Activated CD4-positive, alpha-beta T cell treated with anti-CD3 and anti-CD28 coated beads, Interleukin-2, amount 50 U/mL, for 24 hours (primary cell): ENCODE data around the gene DENND6A.
"Not testable (repeated sequence)": the region's sequence is repeated elsewhere in the genome, so short reads cannot be mapped to it uniquely, and the experiment has no call there.

Experiments used
- DNase-seq, 2 donors: peaks; one replicate each; pipeline ENCODE4 v3.0.0-alpha.2; 2020; ENCODE audit warnings: low read depth in 1 of 2, low spot score in 1 of 2

The DENND6A gene, protein sequence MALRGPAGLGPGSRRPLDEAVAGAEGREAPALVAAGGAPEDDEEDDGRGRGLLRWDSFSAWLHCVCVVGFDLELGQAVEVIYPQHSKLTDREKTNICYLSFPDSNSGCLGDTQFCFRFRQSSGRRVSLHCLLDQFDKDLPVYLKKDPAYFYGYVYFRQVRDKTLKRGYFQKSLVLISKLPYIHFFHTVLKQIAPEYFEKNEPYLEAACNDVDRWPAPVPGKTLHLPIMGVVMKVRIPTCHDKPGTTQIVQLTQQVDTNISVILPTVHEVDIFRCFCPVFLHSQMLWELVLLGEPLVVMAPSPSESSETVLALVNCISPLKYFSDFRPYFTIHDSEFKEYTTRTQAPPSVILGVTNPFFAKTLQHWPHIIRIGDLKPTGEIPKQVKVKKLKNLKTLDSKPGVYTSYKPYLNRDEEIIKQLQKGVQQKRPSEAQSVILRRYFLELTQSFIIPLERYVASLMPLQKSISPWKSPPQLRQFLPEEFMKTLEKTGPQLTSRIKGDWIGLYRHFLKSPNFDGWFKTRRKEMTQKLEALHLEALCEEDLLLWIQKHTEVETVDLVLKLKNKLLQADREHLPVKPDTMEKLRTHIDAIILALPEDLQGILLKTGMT

DNA sequence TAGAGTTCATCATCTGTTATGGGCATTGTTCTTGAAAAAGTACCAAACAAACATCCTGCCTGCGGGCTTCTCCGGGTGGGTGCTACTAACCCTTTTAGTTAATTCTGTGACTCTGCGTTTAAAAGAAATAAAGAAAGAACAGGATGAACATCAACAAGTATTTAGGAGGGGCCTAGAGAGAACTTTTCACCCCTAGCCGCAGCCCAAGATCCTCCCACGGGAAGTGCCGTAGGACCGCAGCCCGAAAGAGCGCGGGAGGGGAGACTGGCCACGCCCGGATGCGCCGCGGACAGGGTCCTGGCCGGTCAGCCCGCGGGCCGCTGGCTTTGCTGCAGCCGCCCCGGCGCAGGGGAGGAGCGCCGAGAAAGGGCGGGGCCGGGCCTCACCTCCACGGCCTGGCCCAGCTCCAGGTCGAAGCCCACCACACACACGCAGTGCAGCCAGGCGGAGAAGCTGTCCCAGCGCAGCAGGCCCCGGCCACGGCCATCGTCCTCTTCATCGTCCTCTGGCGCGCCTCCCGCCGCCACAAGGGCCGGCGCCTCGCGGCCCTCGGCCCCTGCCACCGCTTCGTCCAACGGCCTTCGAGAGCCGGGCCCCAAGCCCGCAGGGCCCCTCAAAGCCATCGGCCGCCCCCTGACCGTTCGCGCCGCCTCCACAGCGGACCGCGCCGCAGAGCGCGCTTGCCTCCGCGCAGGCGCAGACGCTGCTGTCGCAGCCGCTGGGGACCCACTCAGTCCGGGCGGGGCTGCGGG lies at the start of gene DENND6A:
DENND6A (minus strand) TSS at position 682 of the 752 bp plus-strand sequence; CDS start at position 623, 59 bp downstream.
- peak; percentile 88 to 93 for DNase-seq

- DNase-seq, result no peak
Observed at GRCh38 chr3:57740027-57740426, 47.1 kb upstream of the DENND6A start.

GRCh38 chr3:57738391-57738790 lies 45.5 kb upstream of the DENND6A start:
- DNase-seq, result no peak

GRCh38 chr3:57737840-57738239 lies 45.0 kb upstream of the DENND6A start:
- no peak for DNase-seq

- DNase-seq, result no peak
Observed at GRCh38 chr3:57735405-57735804, 42.5 kb upstream of the DENND6A start.

DNA sequence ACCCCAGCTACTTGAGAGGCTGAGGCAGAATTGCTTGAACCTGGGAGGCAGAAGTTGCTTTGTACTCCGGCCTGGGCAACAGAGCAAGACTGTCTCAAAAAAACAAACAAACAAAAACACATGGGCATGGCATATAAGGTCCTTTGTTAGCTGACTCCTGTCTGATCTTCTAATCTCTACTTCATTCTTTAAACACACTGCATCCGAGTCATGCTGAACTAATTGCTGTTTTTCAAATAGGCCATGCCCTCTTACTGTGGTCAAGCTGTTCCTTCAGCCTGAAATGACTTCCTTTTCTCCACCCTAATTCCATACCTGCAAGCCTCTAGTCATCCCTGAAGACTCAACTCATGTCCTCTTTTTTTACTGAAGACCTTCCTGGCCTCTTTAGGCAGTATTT lies 40.9 kb upstream of the DENND6A start:
- DNase-seq, result no peak

DNA sequence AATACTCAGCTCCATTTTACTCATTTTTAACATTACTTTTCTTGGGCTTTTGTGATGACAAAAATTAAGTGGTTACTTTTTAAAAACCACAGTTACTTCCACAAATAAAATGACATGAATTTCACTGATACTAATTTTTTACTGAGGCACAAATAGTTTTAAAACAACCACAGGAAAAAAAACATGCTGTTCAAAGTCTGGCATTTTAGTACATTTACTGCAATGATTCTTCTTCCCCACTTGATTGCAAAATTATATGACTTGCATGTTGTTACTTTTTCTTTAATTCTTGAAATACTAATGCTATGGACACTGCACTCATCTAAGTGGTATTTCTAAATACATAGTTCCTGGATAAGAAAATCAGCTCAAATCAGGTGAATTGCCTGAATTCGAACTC lies 38.4 kb upstream of the DENND6A start:
- no peak for DNase-seq

GRCh38 chr3:57730682-57731081 lies 37.8 kb upstream of the DENND6A start:
- no peak for DNase-seq

DNA sequence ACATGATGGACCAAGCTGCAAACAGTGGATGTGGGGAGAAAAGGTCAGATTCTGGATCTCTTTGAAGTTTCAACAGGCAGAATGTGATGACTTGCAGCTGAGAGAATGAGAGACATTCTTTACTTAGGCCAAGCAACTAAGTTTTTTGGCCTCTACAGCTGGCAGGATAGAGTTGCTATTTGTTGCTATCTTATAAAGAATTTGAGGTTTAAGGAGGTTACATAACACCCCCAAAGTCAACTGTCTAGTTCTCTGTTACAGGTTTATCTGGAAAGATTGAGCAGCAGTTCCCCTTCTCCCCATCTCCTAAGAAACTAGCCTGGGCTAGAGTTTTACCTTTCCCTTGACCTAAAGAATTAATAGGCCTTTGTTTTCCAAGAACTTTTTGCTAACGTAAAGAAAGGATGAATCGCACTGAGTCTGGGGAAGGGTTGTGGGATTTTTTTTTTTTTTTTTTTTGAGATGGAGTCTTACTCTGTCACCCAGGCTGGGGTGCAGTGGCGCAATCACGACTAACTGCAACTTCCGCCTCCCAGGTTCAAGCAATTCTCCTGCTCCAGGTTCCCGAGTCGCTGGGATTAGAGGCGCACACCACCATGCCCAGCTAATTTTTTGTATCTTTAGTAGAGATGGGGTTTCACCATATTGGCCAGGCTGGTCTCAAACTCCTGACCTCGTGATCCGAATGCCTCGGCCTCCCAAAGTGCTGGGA lies 36.6 kb upstream of the DENND6A start:
- no peak for DNase-seq

DNA sequence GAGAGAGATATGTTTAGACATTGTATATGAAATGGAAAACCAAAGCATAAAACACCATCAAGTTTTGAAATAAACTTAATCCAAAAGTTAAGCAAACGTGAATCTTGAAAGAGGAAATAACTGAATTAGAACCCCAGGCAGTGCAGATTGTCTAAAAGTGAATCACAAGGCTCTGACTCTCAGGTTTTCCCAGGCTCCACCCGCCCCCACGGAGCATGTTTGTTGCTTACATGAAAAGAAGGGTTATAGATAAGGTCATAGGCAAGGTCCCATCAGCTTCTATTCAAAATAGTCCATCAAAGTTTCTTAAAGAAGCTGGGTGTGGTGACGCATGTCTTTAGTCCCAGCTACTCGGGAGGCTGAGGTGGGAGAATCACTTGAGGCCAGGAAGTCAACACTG lies 34.2 kb upstream of the DENND6A start:
- no peak for DNase-seq

DNA sequence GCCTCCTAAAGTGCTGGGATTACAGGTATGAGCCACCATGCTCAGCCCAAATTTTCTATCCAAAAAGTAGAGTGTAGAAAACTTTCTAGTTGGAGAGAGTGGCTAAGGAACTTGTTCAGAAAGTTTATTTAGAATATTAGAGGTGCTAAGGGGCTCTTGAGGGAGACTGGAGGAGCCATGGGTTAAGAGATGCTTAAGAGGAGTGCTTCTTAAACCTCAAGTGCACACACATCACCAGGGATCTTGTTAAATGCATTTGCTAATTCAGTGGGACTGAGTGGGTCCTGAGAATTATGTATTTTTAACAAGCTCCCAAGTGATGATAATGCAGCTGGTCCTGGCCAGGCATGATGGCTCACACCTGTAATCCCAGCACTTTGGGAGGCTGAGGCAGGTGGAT lies 33.5 kb upstream of the DENND6A start:
- no peak for DNase-seq

- no peak for DNase-seq
Observed at GRCh38 chr3:57718118-57718517, 25.2 kb upstream of the DENND6A start.

- DNase-seq, result no peak
Observed at GRCh38 chr3:57717205-57717868, 24.5 kb upstream of the DENND6A start.

GRCh38 chr3:57715686-57716085 lies 22.8 kb upstream of the DENND6A start:
- DNase-seq, result no peak

DNA sequence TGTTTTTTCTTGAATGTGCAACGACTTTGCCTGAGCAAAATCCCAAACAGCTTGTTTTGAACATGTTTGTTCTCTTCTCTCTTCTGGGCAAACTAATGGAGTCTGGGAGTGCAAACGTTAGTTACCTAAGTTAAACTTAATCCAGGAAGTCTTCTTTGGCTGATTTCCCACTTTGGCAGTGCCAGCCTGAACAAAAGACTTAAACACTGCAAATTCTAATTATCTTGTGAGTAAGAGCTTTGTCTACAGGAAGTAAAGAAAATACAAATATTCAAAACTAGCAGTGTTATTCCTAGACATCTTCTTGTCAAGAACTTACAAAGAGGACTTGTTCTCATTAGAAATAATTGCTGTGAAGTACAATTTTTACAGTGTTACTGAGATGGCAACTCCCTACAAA lies 16.7 kb upstream of the DENND6A start:
- DNase-seq, result no peak

GRCh38 chr3:57709031-57709430 lies 16.2 kb upstream of the DENND6A start:
- DNase-seq, result no peak

DNA sequence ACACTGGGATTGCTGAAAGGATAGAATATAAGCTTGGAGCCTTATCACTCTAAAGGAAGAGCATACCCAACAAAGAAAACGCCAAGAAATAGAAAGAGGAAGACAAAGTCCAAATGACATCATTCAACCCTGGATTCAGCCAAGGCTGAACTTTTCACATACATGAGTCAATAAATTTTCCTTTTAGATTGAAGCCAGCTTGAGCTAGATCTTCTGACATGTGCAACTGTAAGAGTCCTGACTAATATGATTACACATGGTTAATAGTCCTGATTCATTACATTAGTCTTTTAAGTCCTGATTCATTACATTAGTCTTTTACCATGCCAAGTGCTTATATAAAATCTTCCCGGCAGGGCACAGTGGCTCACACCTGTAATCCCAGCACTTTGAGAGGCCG lies 13.6 kb upstream of the DENND6A start:
- no peak for DNase-seq

DNA sequence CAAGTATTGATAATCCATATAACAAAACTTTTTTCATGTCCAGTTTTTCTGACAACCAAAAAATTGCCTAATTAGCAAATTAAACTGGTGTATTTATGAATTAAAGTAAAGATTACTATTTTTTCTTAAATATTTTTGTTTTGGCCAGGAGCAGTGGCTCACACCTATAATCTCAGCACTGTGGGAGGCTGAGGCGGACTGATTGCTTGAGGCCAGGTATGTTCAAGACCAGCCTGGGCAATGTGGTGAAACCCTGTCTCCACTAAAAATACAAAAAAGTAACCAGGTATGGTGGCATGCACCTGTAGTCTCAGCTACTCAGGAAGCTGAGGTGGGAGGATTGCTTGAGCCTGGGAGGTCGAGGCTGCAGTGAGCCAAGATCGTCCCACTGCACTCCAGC lies 12.5 kb upstream of the DENND6A start:
- DNase-seq, result not testable (repeated sequence)

DNA sequence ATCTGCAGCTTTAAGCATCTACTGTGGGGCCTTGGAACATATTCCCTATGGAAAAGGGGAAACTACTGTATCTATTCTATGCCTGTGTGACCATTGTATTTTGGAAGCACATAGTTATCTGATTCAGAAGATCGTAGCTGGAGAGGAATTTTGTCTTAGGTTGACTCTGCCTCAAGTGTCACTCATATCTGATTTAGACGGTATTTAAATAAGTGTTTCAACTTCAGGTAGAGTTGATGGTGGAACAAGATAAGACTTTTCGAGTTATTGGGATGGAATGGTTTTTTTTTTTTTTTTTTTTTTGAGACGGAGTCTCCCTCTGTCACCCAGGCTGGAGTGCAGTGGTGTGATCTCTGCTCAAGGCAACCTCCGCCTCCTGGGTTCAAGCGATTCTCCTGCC lies 8.9 kb upstream of the DENND6A start:
- DNase-seq, result no peak

- DNase-seq, result no peak
Observed at GRCh38 chr3:57700737-57701136, 7.9 kb upstream of the DENND6A start.

DNA sequence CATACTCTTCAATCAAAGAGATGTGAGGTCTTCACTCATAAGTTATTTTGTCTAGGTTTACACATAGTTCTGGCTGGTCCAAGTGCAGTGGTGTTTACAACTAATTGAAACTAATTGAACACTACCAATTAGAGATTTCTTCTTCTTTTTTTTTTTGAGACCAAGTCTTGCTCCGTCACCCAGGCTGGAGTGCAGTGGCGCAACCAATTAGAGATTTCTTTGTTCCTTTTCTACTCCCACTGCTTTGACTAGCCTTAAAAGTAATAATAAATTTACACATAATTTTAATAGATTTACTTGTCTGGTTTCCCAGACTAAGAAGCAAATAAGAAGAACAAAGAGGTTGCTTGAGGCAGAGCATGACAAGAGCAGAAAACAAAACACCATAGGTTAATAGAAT lies 6.7 kb upstream of the DENND6A start:
- DNase-seq, result no peak
